NCI-H128 (cell line): Measurements from ENCODE around the gene NKX2-1.
"Not testable (repeated sequence)": the region's sequence is repeated elsewhere in the genome, so short reads cannot be mapped to it uniquely, and the experiment has no call there.

Source experiments
- DNase-seq: peaks from one replicate; lab custom pipeline; 2025; ENCODE audit not compliant: unreplicated experiment; lab: John Stamatoyannopoulos, UW

NKX2-1 gene

GRCh38 chr14:36519431-36520321 lies at the start of gene NKX2-1:
Gene NKX2-1, minus strand, starts transcription at chr14:36520232. Its CDS starts 103 bp downstream, at chr14:36520129.
- peak; percentile 89 for DNase-seq

- peak; percentile 83 for DNase-seq
Observed at GRCh38 chr14:36556811-36557433, 36.9 kb upstream of the NKX2-1 start.

DNA sequence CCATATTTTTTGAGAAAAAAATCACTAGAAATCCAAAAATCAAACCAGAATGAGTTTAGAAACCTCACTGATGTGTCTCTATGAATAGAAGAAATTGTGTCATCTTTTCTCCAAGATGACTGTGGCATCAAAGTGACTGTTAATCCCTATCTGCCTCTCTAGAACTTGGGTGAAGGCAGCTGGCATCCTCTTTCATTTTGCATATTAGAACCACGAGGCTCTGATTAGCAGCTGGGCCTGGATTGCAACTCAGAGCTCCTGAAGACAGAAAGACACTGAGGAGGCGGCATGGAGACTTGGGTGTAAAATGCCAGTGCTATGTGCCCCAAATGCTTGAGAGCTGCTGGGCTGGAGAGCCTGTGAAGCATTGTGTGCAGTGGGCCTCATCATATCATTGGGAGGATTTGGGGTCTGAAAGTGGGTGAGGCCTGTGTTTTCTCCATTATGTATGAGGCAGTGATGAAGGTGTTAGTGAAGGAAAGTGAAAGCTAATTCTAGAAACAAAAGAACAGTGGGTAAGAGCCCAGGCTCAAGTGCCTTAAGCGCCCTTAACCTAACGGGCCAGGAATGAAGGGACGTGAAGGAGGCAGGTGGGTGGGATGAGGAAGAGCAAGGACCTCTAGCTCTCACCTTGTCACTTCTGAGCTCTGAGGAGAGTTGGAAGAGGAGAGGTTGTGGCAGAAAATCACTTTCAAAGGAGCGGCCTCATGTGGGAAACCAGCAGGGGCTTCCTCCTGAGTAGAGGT lies 36.1 kb upstream of the NKX2-1 start:
- peak; percentile 83 for DNase-seq

GRCh38 chr14:36553656-36554260 lies 33.7 kb upstream of the NKX2-1 start:
- peak; percentile 31 for DNase-seq

- no peak for DNase-seq
Observed at GRCh38 chr14:36550899-36551298, 30.9 kb upstream of the NKX2-1 start.

DNA sequence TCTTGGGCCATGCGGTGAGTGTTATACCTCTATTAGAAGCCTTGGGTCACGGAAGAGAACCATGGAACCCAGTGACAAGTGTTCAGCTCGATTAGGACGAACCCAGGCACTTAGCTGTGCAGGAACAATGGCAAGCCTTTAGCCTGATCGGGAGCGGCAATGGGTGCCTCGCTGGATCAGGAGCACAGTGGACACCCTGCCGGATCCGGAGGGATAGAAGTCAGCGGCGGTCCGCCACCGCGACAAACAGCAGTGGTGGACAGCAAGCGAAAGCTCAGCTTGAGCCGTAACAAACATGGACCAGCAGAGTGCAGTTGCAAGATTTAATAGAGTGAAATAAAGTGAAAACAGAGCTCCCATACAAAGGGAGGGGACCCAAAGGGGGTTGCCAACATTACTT lies 24.2 kb upstream of the NKX2-1 start:
- DNase-seq, result not testable (repeated sequence)

GRCh38 chr14:36538051-36538450 lies 18.0 kb upstream of the NKX2-1 start:
- no peak for DNase-seq

DNA sequence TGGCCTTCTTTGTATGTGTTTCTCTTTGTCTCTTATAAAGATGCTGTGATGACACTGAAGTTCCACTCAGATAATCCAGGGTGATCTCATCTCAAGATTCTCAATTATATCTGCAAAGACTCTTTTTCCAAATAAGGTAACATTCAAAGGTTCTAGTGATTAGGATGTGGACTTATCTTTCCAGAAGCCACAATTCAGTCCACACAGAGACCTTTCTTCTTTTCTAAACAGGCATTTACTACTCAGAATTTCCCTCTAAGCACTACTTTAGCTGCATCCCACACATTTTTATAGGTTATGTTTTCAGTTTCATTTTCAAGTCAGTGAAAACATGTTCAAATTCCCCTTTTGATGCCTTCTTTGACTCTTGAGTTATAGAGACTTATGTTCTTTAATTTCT lies 9.0 kb upstream of the NKX2-1 start:
- no peak for DNase-seq

DNA sequence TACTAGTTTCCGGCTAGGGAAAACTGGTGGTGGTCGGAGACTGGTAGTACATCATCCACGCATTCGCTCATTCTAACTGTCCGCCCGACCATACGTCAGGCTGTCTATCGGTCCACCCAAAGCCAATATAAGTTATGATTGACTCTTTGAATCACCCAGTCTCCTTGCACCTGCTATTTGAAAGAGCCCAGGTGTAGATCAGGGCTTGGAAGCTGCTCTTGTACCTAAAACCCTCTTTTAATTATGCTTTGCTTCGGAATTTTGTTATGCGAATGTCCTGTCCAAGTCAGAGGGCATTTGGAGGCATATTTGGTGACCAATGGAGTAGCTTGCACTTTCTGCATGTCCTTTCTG lies 5.7 kb upstream of the NKX2-1 start:
- no peak for DNase-seq

DNA sequence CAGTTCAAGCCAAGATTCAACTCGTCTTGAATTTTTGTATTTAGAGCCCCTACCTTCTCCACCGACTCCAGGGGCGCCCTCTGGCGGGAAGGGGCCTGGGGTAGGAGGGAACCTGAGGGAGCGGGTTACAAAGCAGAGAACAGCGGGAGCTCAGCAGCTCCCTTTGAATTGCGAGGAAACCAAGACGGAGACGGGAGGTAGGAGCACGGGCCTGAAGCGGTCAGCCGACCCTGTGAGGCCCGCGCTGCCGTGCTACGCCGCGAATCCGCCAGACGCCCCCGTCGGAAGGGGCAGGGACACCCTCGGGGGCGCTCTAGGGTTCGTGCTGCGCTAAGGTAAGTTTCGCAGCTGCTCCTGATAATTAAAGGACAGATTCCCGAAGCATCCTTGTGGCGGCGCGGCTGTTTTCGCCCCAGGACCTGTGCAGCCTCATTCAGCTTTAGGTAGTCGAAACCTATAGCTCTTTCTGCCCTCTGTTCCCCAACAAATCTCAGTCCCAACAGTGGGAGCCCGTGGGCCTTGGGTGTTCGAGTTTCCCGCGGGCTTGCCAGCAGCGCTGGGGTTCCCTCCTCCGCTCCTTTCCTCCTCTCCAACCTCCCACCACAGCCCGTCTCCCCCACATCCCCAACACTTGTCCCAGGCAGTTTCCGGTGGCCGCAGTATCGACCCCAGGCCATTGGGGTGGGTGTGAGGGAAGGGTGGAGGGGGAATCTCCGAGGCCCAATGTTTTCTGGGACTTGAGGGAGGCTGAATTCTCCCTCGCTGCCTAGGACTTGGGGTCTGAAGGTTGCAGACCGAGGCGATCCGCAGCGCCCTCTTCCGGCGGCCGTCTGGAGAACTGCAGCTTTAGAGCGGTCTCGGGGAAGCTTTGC lies 5.1 kb upstream of the NKX2-1 start:
- DNase-seq, result no peak

DNA sequence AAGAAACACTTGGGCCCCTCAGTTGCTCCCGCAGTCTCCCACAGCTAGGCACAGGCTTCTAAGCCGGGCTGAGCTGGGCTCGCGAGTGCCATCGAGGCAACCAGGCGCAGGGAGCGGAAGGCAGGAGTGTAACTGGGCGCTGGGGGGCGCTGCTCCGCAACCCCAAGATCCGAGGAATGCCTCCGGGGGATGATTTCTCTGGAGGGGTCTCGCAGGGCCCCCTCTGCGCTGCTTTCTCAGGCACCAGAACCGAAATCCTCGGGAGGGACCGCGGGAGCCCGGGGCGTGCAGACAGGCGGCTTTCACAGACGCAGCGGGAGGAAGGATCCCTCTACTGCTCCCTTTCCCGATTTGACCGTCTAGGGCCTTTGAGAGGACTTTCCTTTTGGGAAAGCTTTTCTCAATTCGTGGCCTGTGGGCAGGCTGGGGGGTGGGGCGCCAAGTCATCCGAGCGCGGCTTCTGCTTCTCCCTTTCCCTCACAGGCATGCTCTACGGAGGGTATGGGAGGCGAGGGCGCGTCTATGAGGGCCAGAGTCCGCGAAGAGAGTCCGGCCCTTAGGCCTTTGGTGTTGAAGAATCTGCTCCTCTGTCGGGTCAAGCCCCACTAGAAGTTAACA lies 4.3 kb upstream of the NKX2-1 start:
- no peak for DNase-seq

DNA sequence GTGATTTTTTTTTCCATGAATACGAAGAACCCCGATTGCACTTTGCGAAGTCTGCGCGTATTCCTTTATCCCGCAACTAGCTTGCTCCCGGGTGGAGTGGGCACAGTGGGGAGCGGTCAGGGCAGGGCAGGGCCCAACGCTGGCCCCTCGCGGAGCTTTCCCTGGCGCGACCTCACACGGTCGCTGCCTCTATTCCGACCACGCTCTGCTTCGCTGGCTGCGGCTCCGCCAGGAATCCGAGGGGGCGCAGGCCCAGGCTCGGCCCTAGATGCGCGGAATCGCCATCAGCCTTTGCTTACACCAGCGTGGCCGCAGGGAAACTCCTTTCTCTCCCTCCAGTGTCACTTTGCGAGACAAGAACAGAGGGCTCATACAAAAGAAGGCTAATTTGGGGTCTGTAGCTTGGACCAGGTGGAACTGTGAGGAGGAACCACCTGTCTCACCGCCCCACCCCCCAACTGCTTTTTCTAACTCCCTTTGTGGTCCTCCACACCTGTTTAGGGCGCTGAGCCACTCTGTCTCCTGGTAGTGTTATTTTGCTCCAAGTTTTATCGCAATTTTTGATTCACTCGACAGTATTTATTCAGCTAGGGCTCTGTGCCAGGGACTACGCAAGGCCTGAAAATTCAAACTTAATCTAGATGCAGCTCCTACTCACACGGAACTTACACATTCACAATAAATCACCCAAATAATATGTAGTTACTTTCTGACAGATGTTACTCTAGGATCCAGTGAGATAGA lies 3.1 kb upstream of the NKX2-1 start:
- DNase-seq, result peak; percentile 46

- no peak for DNase-seq
Observed at GRCh38 chr14:36522347-36522971, 2.4 kb upstream of the NKX2-1 start.

DNA sequence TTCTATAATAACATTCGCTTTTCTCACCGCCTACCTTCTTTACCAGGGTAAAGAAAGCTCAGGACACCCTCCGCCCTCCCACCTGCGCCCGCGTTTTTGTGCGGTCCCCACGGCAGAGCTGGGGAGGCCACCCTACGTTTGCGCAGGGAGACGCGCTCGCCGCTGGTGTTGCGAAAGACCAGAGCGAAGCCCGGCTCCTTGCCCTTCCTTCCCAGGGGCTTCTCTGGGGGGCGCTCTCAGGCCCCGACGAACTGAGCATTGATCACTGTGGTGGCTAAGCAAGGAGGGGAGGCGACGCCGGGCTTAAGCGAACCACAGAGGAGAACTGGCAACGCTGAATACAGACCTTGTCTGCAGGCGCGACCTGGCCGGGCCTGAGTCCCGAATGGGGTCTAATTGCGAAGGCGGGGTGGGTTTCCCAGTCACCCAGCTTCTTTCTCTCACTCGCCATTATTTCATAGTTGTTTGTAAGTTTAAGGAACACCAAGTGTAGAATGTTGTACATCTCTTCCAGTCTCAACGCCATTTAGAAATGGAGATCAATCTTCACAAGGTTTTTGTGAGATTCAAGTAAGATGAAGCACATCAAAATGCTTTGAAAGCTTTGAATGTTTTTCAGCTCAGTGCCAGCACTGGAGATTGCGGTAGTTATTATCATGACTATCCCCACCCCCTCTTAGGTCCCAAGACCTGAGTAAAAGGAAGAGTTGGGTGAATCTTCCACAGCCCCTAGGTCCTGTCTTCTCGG lies 1.7 kb upstream of the NKX2-1 start:
- DNase-seq, result peak; percentile 84

DNA sequence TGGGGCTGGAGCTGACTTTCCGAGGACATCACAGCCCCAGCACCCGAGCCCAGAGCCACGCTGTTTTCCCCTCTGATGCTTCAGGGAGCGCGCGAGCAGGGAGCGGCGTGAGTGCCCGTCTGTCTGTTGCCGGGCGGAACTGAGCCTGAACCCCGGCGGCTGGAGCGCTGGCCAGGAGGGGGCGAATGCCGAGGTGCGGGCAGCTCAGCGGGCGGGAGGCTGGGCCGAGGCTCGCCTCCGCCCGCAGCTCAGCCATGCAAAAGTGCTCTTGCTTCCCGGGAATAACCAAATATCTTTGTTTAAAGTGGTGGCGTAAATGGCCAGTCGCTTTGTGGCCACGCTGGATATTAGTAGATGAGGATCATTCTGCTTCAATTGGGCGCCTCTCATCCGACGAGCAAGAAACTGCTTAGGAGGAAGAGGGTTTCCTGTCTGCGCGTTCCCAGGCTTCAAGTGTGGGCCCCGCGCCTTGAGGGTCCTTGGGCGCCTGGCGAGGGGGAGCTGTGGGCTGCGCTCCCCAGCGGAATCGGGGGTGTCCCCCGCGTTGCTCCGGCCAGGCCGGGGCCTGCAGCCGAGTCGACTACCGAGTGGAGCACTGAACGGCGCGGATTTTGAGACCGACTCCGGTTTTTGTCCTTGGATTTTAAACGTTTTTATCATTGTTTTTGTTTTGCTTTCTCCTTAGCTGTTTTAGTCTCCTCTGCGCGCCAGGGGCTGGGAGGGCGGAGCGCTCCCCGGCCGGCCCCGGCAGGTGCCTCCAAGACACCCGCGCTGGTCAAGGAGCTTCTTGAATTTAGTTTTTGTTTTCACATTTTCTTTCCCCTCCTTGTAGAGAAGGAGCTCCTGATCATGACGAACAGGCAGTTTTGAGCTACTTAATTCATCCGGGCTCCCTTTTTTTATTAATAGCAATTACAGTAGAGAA lies 831 bp upstream of the NKX2-1 start:
- peak; percentile 73 for DNase-seq

- no peak for DNase-seq
Observed at GRCh38 chr14:36518586-36519430, 1.2 kb downstream of the NKX2-1 start.
